Activated T-helper 1 cell treated with anti-CD3 and anti-CD28 coated beads, Interleukin-2, amount 50 U/mL, for 16 hours (primary cell): Measurements from ENCODE around the gene GAS2L3.
"Not testable (repeated sequence)": the region's sequence is repeated elsewhere in the genome, so short reads cannot be mapped to it uniquely, and the experiment has no call there.

Experiments
- DNase-seq, 2 donors: peaks; one replicate each; pipeline ENCODE4 v3.0.0-alpha.2; 2020; ENCODE audit warnings: low read depth in 1 of 2, low spot score in 1 of 2

GAS2L3 gene

DNA sequence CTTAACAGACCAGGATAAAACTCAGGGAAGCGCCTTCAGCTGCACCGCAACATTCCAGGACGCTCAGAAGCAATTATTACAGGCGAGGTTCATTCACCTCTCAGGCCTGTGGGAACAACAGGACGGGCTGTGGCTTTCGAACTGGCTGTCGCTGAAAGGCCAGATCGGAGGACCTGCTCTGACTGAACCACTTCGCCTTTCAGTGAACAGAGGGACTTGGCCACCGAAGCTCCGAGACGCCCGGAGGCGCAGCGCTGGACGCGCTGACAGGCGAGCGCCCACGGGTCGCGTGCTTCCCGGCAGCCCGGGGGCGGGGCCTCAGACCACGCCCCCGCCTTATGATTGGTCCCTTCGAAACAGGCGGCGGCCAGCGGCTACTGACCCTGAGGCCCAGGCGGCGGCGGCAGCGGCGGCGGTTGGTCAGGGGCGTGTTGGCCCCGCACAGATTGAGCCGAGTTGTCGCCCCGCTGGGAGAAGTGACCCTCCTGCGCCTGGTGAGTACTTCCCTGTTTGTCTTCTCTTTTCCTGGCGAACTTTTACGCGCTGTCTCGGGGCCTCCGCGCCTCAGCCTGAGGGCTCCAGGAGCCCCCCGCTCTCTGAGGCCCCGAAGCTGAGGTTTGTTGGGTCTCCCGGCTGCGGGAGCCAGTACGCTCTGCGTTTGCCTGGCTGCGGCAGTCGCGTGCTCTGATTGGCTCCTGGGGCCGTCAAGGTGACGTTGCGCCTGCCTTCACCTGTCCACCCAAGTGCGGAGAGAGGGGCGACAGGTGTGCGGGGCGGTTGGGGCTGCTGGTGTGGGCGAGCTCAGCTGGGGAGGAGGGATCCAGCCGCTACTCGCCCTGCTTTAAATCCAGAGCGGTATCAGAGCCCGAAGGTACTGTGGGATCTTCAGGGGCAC lies at the start of gene GAS2L3:
Gene GAS2L3 (plus strand): TSS at position 393 of the 895 bp plus-strand sequence. CDS start 21,221 bp downstream, outside the sequence.
- peak; percentile 6 to 9 for DNase-seq

DNA sequence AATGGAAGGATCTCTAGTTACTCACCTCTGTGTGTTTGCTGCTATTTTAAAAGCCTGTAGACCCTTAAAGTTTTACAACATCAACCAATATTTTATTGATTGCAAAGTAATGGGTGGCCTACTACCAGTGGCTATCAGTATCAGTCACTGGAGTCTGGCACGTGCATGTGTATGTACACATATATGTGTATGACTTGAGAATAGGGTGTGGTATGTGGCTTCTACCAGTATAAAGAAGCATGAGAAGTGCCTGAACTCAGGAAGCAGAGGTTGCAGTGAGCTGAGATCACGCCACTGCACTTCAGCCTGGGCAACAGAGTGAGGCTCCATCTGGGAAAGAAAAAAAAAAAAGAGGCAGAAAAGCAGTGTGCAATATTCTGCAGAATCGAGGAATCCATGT lies 45.5 kb upstream of the GAS2L3 start:
- DNase-seq = no peak

DNA sequence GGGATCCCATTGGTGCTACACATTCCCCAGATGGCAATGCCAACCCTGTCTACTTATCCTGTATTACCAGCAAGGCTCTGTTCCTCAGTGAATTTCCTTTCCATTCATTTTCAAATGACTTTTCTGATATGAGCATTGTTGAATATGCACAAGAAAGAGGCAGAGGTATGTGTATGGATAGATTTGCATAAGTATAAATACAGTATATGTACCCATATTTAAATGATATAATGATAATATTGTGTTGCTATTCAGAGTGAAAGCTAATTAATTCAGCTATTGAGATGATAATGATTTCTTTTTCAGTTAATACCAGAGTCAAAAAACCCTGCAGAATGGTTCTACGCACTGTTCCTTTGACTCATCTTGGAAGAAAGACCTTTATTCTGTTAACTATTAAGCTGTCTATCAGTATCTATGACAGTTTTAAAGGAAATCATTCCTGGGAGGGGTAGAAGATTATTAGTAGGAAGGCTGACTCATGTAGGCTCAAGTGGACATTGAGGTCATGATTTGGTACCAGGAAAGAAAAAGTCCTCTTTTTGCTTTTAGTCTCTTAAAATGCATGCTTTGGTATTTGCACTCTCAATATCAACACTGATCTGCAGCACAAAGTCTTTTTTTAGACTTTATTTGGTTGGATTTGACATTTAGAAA lies 44.9 kb upstream of the GAS2L3 start:
- no peak for DNase-seq

DNA sequence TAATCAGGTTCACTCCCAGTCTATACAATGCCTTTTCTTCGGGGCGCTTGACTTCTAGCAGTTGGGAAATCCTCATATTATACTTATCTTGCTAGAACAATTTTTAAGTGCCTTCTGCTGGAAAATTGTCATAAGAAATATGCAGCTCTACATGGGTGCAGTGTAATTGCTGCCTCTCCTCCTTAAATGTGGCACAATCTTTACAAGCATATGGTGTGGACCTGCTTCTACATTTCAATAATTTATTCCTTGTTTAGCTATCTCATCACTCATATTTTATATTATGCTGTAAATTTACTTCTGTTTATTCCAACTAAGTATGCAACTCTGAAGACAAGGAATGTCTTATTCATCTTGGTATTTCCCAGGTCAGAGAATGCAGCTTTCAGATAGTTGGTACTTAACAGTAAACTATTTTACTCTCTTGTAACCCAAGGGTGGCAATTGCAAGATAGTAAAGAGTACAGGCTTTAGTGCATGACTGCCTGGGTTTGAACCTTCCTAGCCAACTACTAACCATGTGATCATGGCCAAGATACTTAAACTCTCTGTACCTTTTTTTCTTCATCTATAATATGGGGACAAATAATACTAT lies 43.6 kb upstream of the GAS2L3 start:
- no peak for DNase-seq

DNA sequence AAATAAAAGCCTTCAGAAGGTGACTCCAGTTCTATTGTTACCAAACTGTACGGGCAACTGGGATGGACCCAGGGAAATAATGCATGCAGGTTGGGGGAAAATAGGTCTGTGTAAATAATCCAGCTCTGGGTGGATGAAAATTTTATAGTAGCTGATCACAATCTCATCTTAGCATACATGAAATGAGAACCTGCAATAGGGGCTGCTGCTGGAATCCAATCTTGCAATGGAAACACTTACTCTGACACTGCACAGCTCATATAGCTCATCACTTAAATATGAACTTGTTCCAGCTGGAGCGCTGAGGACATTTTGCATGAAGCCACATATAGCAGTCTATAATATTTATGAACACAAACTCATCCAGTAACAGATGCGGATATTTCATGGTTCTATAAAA lies 40.1 kb upstream of the GAS2L3 start:
- DNase-seq = no peak

DNA sequence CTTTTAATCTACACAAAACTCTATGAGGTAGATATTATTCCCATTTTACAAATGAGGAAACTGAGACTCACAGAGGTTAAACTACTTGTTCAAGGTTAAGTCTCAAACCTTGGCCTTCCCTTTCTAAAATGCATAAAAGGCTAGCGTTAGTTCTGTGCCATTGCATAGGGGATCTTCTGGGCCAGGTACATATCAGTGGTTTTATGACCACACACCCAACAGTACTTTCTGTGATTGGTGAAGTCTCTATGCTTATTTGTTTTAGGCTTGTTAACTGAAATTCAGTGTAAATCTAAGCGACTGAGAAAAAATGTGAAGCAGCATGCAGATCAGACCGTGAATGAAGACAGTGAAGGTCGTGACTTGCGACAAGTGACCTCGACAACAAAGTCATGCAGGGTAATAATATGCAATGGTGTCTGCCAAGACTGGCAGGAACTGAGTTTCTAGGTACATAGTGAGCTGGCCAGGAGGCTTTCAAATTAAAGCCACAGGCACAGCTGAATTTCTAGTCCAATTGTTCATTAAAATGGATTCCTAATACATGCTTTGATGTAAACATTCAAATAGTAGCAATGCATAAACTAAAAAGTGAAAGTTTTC lies 38.8 kb upstream of the GAS2L3 start:
- no peak for DNase-seq

DNA sequence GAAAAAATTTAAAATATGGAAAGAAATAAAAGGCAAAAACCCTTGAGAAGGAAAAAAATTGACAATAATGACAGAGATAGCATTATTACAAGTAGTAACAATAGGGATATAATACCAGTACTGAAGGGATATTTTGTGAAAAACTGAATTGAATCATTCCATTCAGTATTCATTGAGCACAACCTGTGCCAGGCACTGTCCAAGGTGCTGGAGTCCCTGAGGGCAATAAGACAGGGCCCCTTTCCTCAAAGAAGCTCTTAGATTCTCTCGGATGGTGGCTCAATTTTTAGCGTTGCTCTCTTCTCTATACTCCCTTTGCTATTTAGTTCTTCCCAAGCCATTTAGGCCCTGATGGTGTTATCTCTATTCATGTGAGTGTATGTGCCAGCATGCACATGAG lies 34.3 kb upstream of the GAS2L3 start:
- DNase-seq = no peak

DNA sequence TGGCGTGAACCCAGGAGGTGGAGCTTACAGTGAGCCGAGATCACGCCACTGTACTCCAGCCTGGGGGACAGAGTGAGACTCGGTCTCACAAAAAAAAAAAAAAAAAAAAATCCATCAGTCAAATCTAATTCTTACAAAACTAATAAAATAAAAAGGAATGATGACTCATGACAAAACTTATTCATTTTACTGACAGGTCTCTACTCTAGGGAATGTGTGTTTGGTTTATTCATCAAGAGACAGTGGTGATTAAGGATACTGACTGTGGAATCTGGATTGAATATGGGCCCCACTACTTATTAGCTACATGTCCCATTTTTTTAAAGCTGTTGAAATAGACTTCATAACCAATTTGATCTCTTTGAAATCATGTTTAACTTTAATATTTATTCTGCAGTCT lies 29.3 kb upstream of the GAS2L3 start:
- no peak for DNase-seq

DNA sequence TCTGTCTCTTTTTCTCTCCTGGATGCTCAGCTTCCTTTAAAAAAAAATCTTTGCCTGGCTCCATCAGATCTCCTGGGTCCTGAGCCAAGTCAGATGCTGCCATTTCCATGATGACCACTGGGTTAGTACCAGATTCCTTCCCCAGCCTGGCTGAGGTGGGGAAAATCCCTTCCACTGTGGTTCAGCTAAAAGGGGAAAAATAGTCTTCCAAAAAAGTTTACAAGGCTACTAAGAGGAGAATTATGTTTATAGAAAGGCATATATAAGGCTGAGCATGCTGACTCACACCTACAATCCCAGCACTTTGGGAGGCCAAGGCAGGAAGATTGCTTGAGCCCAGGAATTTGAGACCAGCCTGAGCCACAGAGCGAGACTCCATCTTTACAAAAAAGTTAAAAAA lies 28.4 kb upstream of the GAS2L3 start:
- no peak for DNase-seq

DNA sequence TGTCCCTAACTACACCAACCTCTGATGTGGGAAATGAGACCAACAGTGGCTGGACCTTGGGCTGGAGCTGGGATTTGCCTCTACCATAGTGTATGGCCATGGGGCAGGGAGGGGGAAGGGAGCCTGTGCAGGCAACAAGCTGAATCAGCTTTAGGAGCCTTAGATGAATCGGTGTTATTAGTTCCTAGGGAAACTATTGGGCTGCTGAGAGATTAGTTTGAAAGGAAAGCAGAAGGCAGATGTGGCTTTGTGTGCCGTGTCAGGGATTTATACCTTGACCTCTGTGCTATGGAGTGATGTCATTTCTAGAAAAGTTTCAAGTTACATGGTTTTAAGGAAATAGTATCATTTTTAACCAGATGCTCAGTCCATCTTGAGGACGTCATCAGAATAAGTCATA lies 19.5 kb upstream of the GAS2L3 start:
- DNase-seq = no peak

DNA sequence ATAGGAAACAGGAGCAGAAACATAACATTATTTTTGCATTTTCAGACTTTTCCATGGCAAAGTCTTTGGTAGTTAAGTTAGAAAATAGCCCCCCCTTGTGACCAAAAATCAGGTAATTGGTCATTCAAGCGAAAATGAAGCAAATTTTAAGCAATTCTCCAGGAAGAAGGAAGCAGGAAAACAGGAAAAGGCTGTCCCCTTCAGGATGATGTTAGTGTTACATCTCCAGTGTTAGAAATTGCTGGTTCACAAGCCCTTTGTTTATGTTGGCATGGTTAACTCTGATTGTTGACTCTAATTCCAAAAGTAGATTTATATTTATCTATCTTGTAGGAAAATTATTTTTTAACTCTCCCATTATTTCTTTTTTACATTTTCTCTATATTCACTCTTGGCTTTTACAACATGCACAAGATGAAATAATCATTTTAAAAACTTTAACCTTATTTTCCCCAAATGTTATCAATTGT lies 18.8 kb upstream of the GAS2L3 start:
- DNase-seq = no peak

DNA sequence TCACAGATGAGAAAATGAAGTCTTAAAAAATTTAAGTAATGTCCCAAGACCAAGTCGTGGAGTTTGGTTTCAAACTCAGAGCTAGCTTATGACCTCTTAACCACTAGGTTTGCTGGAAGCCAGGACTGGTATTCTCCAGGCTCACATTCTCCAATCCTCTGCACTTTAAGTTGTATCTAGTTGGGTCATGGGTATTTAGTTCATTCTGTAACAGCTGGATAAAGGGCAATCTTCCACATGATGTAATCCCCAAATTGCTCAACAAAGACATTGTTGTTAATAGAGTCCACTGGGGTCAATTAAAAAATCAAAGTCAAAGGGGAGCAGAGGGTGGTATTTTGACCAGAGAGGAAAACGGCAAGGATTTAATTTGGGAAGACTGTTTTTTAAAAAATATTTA lies 17.8 kb upstream of the GAS2L3 start:
- DNase-seq = no peak

DNA sequence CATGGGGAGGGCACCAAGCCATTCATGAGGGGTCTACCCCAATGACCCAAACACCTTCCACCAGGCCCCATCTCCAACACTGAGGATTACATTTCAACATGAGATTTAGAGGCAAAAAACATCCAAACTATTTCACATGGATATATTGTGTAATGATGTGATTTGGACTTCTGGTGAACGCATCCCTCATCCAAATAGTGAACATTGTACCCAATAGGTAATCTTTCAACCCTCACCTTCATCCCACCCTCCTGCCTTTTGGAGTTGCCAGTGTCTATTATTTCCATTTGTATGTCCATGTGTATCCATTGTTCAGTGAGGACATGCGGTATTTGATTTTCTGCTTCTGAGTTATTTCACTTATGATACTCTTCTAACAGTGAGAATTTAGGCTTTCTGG lies 16.1 kb upstream of the GAS2L3 start:
- DNase-seq = no peak

DNA sequence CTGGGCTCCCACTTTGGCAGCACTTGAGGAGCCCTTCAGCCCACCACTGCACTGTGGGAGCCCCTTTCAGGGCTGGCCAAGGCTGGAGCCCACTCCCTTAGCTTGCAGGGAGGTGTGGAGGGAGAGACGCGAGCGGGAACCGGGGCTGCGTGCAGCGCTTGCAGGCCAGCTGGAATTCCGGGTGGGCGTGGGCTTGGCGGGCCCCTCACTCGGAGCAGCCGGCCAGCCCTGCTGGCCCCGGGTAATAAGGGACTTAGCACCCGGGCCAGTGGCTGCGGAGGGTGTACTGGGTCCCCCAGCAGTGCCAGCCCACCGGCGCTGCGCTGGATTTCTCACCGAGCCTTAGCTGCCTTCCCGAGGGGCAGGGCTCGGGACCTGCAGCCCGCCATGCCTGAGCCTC lies 14.2 kb upstream of the GAS2L3 start:
- DNase-seq = not testable (repeated sequence)

DNA sequence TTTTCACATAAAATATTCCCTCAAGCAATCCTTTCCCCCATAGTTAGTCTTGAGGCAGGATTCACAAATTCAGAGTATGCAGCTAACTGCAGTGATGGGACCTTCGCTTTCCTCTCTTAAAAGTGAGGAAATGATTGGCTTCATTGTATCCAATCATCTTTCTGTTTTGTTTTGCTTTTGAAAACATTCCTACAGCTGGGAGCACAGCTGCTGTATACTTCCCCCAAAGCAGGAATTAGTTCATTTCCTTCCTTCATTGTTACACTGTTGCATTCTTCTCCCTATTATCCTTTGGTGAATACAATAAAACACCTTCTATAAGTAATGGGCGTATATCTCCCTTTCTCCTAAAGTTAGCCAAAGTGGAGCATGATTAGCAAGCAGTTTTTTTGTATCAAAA lies 9.4 kb upstream of the GAS2L3 start:
- no peak for DNase-seq

DNA sequence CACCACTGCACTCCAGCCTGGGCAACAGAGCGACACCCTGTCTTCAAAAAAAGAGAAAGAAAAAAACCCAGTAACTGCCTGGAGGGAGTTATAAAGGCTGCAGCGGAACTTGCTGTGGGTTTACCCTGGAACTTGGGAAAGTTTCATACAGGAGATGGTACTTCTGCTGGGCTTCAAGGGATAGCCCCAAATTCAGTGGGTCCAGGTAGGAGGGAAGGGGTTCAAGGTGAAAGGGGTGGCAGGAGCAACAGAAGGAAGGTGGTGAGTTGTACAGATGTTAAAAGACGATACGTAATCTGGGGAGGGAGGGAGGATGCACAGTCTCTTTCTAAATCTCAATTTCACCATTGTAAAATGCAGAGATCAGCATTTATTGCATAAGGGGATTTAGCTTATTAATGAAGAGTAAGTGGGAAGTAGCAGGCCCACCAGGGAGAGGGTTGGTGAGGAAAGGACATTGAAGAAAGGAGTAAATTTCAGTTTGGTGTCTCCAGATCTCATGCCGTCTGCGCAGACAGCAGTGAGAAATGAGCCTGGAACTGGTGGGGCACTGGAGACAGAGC lies 8.5 kb upstream of the GAS2L3 start:
- no peak for DNase-seq

DNA sequence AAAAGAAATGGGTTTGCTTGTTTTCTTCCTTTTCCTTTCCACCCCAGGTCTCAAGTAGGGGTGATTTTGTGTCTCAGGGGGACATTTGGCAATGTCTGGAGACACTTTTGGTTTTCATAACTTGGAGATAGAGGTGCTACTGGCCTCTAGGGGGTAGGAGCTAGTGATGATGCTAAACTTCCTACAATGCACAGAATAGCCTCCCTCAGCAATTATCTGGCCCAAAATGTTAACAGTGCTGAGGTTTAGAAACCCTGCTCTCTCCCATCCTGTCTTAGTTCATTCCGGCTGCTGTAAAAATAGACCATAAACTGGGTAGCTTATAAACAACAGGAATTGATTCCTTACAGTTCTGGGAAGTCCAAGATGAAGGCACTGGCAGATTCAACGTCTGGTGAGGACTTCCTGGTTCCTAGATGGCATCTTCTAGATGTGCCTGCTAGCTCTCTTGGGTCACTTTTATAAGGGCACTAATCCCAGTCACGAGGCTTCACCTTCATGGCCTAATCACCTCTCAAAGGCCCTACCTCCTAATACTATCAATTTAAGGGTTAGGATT lies 7.4 kb upstream of the GAS2L3 start:
- no peak for DNase-seq

DNA sequence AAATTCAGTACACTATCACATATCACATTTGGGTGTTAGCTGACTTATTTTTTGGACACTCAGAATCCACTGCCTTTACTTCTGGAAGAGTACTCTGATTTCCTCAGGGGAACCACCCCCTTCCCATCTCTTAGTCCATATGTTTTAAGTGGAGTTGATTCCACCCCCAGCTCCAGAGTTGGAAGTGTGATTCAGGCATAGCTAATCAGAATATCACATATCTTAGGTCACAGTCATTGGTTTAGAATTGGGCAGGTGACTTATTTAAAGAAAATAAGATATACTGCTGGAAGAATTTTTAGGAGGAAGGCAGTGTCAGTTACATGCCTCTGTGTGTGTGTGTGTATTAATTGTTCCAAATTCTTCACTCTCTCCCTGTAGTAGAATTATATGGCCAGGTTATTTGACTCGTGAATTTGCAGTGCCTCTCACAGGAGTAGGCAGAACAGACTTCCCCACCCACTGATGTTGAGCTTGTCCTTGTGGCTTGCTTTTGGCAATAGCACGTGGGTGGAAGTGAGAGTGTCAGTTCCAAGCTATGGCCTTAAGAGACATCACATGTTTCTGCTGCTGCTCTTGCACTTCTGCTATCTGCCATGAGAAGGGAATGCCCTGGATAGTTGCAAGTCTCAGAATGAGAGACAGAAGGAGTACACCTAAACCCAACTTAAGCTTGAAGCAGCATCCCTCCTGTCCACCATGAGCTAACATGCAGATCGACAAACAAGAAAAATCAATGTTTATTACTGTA lies 6.4 kb upstream of the GAS2L3 start:
- no peak for DNase-seq

DNA sequence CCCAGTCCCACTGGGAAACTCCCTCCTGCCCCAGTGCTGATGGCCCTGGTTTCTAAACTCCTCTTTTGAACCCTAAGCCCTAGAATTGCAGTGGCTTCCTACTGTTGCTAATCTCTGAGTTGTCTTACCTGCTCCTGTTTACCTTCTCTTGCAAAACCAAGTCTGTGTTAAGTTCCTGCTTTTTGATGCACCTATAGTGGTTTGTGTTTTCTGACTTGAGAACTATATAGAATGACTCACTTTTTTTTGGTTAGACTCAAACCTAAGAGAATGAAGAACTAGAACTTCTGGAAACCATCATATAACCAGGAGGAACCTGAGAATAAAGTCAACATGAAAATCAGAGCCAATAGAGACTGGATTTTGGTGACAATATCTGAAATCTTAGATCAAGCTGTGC lies 5.5 kb upstream of the GAS2L3 start:
- no peak for DNase-seq

DNA sequence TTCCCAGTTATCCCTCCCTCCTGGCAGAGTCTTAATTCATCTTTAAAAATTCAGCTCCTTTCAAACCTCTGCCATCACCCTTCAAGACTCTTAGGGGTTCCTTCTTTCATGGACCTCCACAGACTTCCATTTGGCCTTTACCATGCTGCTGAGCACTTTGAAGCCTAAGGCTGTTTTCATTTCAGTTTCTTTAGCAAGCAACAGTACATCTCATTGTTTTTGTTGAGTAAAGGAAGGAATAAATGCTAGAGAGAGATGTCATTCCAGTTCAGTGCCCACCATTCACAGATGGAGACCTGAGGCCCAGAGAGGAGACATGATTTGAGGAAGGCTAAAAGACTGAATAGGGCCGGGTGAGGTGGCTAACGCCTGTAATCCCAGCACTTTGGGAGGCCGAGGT lies 1.3 kb upstream of the GAS2L3 start:
- DNase-seq = no peak
